Effector CD8-positive, alpha-beta T cell (primary cell): ENCODE measurements around the gene EXOC4.

Source experiments
- DNase-seq: peaks from one replicate; lab custom pipeline; 2025; lab: John Stamatoyannopoulos, UW

EXOC4 gene

DNA sequence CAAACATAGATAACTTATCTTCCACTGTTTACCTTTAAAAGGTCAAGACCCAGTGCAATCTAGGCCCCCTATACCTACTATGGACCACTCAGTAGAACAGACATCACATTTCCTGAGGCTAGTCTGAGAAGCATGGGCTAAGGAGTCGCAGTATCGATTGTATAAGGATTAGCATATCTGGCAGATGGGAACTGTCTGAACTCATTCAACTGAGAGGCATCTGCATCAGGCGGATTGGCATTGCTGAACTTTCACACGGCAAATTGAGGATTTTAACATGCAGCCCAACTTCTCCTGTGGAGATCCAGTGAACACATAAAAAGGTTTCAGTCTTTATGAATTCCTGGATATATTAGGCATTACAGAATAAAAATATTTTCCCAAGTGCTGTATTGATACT is 785.1 kb downstream of the EXOC4 start:
- DNase-seq, result no peak

DNA sequence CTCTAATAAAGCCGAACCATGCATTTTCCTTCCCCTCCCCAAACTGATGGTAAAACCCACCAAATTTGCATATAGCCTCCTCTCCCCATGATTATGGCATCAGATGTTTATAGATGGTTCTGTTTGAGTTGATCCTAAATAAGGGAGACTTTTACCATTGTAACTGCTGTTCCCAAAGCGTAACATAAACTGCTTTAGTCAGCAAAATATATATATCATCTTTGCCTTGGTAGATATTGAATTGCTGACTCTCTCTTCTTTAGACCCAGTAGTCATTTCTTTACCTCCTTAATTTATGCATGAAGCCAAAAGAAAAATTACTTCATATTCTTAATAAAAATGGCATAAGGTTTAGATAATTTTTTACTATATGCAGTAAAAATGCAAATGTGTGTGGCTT is 788.1 kb downstream of the EXOC4 start:
- DNase-seq, result no peak

GRCh38 chr7:134041477-134041876 is 788.6 kb downstream of the EXOC4 start:
- DNase-seq, result no peak

DNA sequence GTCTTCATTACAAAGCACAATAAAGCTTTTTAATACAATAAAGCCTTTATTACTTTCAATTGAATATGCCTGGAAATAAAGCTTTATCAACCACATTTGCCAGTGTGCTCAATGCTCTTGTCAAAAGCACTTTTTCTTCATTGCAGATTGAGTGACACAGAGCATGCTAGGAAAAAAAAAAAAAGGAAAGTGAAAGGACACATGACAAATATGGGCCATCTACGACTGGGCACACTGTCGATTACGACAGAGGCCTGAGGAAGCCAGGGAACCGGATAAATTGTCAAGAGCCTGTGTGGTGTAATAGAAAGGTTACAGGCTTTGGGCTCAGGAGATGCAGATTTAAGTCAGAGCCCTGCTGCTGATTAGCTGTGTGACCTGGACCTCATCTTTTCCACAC is 789.4 kb downstream of the EXOC4 start:
- no peak for DNase-seq

GRCh38 chr7:134044682-134045081 is 791.8 kb downstream of the EXOC4 start:
- DNase-seq, result no peak

DNA sequence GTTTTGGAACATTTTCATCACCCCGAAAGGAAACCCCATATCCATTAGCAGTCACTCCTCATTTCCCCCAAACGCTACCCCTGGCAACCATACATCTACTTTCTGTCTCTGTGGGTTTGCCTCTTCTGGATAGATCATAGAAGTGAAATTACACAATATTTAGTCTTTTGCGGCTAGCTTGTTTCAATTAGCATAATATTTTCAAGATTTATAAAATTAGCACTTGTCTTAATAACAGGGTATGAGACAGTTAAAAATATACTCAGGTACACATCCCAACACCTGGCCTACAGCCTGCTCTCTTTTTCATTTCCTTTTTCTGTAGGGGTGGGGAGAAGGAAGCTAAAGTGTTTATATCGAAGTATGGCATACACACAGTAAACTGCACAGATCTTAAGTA is 792.8 kb downstream of the EXOC4 start:
- no peak for DNase-seq

- DNase-seq, result no peak
Observed at GRCh38 chr7:134046594-134047128, 793.8 kb downstream of the EXOC4 start.

GRCh38 chr7:134047675-134048074 is 794.8 kb downstream of the EXOC4 start:
- DNase-seq, result no peak

DNA sequence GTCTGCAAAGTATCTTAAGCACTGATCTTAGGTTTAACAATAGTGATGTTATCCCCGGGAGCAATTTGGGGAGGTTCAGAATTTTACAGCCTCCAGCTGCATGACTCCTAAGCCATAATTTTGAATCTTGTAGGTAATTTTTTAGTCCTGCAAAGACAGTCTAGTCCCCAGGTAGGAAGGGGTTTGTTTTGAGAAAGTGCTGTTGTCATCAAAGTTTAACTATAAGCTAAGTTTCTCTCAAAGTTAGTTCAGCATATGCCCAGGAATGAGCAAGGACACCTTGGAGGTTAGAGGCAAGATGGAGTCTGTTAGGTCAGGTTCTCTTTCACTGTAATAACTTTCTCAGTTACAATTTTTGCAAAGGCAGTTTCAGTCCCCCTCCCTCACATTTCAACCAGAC is 795.3 kb downstream of the EXOC4 start:
- no peak for DNase-seq

- no peak for DNase-seq
Observed at GRCh38 chr7:134051020-134051419, 798.1 kb downstream of the EXOC4 start.

- DNase-seq, result no peak
Observed at GRCh38 chr7:134056816-134057215, 803.9 kb downstream of the EXOC4 start.

- no peak for DNase-seq
Observed at GRCh38 chr7:134058521-134058920, 805.6 kb downstream of the EXOC4 start.

GRCh38 chr7:134058980-134059379 is 806.1 kb downstream of the EXOC4 start:
- no peak for DNase-seq

DNA sequence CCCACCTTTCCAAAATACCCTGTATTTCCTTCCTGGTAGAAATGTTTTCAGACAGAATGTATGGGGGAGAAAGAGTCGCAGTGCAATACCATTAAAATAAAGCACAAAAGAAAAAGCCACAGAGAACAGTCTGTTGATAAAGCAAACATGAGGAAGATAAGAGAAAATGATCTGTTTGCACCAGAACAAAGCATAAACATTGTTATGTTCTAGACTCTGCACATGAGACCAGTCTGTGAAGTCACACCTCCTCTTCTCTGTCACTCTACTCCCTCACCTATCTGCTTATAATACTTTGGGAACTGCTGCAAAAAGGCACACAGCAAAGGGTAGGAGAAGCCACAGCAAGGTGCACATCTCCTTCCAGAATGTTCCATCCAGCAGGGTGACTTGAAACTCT is 807.0 kb downstream of the EXOC4 start:
- no peak for DNase-seq

- DNase-seq, result no peak
Observed at GRCh38 chr7:134060874-134061273, 808.0 kb downstream of the EXOC4 start.

DNA sequence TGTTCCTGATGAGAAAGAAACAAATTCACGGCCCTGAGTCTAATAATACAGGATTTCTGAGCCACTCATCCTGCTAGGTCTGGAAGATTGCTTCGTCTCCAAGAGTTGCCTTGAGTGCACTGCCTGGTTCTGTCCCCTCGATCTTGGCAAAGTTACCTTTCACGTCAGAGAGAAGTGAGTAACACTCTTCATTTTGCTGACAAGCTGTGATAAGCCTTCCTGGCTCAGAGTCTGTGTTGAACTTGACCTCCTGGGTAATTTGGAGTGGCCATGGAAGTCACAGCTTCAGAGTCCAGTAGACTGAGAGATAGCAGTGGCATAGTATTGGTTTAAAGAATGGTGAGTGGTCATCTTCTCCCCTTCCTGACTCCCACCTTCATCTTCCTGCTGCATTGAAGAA is 809.6 kb downstream of the EXOC4 start:
- no peak for DNase-seq

DNA sequence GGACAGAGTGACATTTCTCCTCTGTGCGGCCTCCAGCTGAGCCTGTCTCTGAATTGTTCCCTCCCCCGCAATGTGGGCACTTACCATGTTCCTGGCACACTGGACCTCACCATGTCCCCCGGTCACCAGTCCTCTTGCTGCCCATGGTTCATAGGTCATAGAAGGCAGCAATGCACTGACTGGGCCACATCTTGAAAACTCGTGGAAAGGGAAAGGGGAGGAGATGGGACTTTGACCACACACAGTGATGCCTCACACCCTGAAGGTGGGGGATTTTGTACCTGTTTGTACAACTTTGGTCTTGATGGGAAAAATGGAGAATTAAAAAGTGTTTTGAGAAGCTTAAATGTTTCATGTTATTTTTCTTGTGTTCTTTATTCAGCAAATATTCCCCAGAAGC is 812.5 kb downstream of the EXOC4 start:
- no peak for DNase-seq

DNA sequence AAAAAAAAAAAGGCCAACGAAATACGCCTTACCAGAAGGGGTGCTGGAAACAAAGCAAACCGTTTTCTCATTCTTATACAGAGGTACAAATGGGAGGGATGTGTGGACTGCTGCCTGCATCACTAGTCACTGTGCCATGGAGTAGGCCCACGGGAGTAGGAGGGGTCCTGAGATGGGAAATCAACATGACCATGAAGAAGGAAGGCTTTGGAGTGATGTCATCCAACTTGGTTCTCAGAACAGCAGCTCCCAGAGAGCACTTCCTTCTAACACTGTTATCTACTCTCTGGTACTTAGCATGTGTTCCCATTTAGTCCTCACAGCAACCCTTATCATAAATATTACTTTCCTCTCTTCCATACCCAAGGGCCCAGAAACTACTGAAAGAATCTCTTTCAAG is 814.3 kb downstream of the EXOC4 start:
- no peak for DNase-seq

DNA sequence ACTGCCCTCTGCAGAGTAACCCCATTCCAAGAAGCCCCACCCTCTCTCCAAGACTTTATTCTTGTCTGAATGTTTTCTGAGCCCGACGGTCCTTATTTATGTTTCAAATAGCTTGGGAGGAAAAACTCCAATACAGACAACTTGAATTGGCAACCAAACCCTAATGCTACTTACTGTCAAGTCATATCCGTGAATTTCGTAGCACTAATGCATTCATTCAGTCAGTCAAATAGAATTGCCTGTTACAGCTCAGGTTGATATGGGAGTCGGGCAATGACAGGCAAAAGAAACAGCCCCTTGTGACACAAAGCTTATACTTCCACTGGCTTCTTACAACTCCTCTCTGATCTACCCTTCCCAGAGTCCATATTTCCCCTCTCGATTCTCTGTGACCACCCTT is 815.8 kb downstream of the EXOC4 start:
- DNase-seq, result no peak

GRCh38 chr7:134069187-134069586 is 816.3 kb downstream of the EXOC4 start:
- no peak for DNase-seq

DNA sequence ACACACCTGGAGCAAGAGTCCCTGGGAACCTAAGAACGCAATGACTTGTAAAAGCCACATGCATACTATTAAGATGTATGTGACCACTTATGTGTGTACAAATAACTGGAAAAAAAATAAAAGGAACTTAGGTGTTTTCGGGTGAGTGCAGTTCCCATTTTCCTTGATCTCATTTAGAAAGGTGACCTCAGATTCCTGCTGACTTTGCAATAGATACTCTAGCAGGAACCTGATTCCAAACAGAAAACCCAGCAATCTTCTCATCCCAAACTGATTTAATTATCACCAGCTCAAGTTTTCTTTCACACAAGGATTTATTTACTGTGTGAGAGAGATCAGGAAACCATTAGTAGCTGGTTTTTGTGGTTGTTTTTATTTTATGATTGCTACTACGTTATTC is 817.8 kb downstream of the EXOC4 start:
- no peak for DNase-seq

DNA sequence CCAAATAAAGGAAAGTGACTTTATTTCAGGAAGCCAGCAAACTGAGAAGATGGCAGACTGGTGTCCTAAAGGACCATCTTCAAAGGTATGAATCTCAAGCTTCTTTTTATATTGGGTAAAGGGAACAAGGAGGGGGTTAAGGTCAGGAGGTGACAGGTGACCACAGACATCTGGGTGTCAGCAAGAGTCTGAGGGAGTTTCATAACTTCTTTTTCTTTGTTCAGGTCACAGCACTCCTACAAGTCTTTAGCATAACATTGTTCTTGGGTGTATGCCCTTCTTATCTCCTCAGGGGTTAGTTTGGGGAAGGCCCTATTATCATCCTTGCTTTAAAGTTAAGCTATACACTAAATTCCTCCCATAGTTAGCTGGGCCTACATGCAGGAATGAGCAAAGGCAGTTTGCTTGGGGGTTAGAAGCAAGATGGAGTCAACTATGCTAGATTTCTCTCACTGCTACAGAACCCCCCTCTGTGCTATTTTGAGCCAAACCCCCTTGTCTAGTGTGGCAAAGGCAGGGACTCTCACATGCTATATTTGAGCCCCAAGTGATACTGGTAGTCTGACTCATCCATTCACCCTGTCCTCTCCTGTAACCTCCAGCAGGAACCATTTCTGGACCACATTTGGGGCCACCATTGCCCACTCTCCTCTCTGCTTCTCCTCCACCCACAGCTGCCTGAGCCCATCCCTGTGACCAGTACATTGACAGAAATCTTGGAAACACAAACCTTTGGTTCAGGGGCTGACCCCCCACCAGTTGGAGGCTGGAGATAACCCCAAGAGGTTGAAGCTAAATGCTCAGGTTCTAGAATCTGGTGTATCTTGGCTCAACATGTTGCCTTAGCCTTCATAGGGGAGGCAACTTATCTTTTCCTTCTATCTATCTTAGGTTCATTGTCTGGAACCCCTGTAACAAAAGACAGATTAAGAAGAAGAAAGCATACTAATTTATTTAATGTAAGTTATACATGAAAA is 818.8 kb downstream of the EXOC4 start:
- no peak for DNase-seq

DNA sequence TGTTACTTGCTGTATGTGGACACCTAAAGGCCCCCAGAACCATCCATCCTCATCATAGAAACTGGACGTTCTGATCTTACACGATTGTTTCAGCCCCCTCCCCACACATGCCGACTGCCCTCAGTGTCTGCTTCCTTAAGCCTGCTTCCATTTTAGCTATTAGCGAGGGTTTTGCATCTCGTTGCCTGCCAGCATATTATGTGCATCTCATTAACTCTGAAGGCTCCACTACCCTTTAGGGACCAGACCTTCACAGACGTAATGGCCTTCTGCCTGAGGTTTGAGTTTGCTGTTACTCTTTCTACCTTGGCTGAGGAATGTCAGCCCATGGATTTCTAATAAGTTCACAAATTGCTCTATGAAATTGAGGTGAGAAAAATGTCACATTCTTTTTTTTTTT is 820.4 kb downstream of the EXOC4 start:
- no peak for DNase-seq

DNA sequence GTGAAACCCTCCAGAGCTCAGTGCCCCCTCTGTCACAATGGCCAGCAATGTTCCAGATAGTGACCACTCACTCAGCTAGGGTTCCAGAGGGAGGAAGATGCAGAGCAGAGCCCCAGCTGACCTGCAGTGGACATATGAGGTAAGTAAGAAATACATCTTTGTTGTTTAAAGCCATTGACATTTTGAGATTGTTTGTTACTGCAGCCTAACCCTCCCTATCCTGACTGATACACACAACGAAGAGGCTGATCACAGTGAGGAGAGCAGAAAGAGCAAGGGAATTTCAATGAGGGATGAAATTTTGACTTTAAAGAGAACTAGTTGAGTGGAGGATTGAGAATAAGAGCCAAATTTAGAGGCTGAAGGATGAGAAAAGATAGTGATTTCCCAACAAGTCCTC is 822.9 kb downstream of the EXOC4 start:
- no peak for DNase-seq
